ENCODE results near the gene PIP5K1B. TPM values are rescaled to one million over a fixed set of nuclear protein-coding genes. Genes with fewer than 3 reads are reported as not detected.

Gene PIP5K1B
- total RNA-seq, 1 experiment from 2014 or later = 0.16 TPM

- no peak for TF ChIP-seq CTCF (IDR thresholded peaks at IDR 0.05; ENCODE audit: unreplicated experiment)
- Mint-ChIP-seq H3K27me3 (ENCODE audit: insufficient read depth, unreplicated experiment) (peaks cover 70% of the 10 kb centered on the region), H3K4me1 (ENCODE audit: insufficient read depth, unreplicated experiment) (no peaks in the 10 kb centered on the region), H3K9me3 (ENCODE audit: unreplicated experiment) (no peaks in the 10 kb centered on the region), H3K36me3 (ENCODE audit: insufficient read depth, unreplicated experiment) (no peaks in the 10 kb centered on the region), H3K27ac (ENCODE audit: low read depth, unreplicated experiment) (no peak overlapping the region), H3K4me3 (ENCODE audit: unreplicated experiment) (no peak overlapping the region)
- intact Hi-C loops (cut with micrococcal nuclease) = no loop called here
- POLR2A ChIA-PET = no interaction called here
- DNase-seq (ENCODE audit: unreplicated experiment) = no peak
- no TSS peak for BruUV-seq (replicated peaks)
- CTCF ChIA-PET = interaction anchor here (0.6 kb wide), 2 partner anchors 82 to 133 kb away, joined by 3 to 4 read pairs; no protein-coding TSS in a partner anchor
These were observed 168.1 kb downstream of the PIP5K1B start for GRCh38 chr9:68873179-68873578.

- ChIA-PET CTCF (no interaction called here), POLR2A (no interaction called here)
- Mint-ChIP-seq H3K4me1 (ENCODE audit: insufficient read depth, unreplicated experiment) (no peaks in the 10 kb centered on the region), H3K9me3 (ENCODE audit: unreplicated experiment) (no peaks in the 10 kb centered on the region), H3K36me3 (ENCODE audit: insufficient read depth, unreplicated experiment) (no peaks in the 10 kb centered on the region), H3K4me3 (ENCODE audit: unreplicated experiment) (no peak overlapping the region), H3K27ac (ENCODE audit: low read depth, unreplicated experiment) (no peak overlapping the region), H3K27me3 (ENCODE audit: insufficient read depth, unreplicated experiment) (peaks cover 60% of the 10 kb centered on the region)
- BruUV-seq (replicated peaks) = no TSS peak
- intact Hi-C loops (cut with micrococcal nuclease) = no loop called here
- DNase-seq (ENCODE audit: unreplicated experiment) = no peak
- no peak for TF ChIP-seq CTCF (IDR thresholded peaks at IDR 0.05; ENCODE audit: unreplicated experiment)
These were observed 171.2 kb downstream of the PIP5K1B start for GRCh38 chr9:68876273-68876672.

GRCh38 chr9:68876681-68877080, 171.6 kb downstream of the PIP5K1B start:
- intact Hi-C loops (cut with micrococcal nuclease) = no loop called here
- Mint-ChIP-seq H3K36me3 (ENCODE audit: insufficient read depth, unreplicated experiment) (no peaks in the 10 kb centered on the region), H3K27me3 (ENCODE audit: insufficient read depth, unreplicated experiment) (peaks cover 56% of the 10 kb centered on the region), H3K9me3 (ENCODE audit: unreplicated experiment) (no peaks in the 10 kb centered on the region), H3K27ac (ENCODE audit: low read depth, unreplicated experiment) (no peak overlapping the region), H3K4me3 (ENCODE audit: unreplicated experiment) (no peak overlapping the region), H3K4me1 (ENCODE audit: insufficient read depth, unreplicated experiment) (no peaks in the 10 kb centered on the region)
- ChIA-PET CTCF (no interaction called here), POLR2A (no interaction called here)
- BruUV-seq (replicated peaks) = no TSS peak
- DNase-seq (ENCODE audit: unreplicated experiment) = no peak
- no peak for TF ChIP-seq CTCF (IDR thresholded peaks at IDR 0.05; ENCODE audit: unreplicated experiment)

DNA sequence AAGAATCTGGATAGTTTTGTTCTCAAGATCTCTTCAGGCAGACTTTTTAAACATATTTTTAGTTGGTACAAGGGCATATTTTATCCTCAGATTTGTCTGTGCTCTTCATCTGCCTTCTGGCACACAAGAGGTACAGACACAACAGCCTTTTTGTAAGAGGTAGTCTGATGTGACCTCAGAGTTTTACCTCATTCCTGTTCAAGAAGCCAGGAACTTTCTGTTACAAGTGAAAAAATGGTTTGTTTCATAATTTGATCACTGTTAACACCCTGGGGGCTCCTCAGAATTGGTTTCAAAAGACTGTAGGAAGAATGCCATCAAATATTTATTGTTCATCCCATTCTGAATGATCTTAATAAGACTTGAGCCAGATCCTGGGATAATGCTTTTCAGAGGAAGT, 172.2 kb downstream of the PIP5K1B start:
- no peak for TF ChIP-seq CTCF (IDR thresholded peaks at IDR 0.05; ENCODE audit: unreplicated experiment)
- BruUV-seq (replicated peaks) = no TSS peak
- intact Hi-C loops (cut with micrococcal nuclease) = no loop called here
- no peak overlapping the region for H3K4me3 Mint-ChIP-seq (ENCODE audit: unreplicated experiment)
- ChIA-PET CTCF (no interaction called here), POLR2A (no interaction called here)
- H3K36me3 Mint-ChIP-seq (ENCODE audit: insufficient read depth, unreplicated experiment) = no peaks in the 10 kb centered on the region
- no peaks in the 10 kb centered on the region for H3K9me3 Mint-ChIP-seq (ENCODE audit: unreplicated experiment)
- no peak for DNase-seq (ENCODE audit: unreplicated experiment)
- H3K27me3 Mint-ChIP-seq (ENCODE audit: insufficient read depth, unreplicated experiment) = peaks cover 51% of the 10 kb centered on the region
- H3K27ac Mint-ChIP-seq (ENCODE audit: low read depth, unreplicated experiment) = no peak overlapping the region
- no peaks in the 10 kb centered on the region for H3K4me1 Mint-ChIP-seq (ENCODE audit: insufficient read depth, unreplicated experiment)

All from MCF 10A (cell line).